Loucy (cell line): ENCODE measurements around the gene ZNF276.

Experiments used
- CTCF ChIP-seq: fragments of 200-600 bp; sonication (generic); conservative IDR thresholded peaks from 2 replicates; pipeline ENCODE4 v1.5.1; 2014; ENCODE audit warnings: mild to moderate bottlenecking, antibody characterized with exemption, low read length
- EZH2phosphoT487 ChIP-seq: fragments of 200-600 bp; IDR thresholded peaks from 2 replicates; pipeline ENCODE4 v1.6.1; 2018; ENCODE audit warnings: antibody characterized with exemption, mild to moderate bottlenecking, moderate library complexity, borderline replicate concordance

GRCh38 chr16:89737341-89738071 is 16.2 kb downstream of the ZNF276 start:
- TF ChIP-seq CTCF (no peak), EZH2phosphoT487 (no peak)
